Measurements from ENCODE around the gene MAPT. TPM values are rescaled to one million over a fixed set of nuclear protein-coding genes. Genes with fewer than 3 reads are reported as not detected.

MAPT gene
- total and polyA plus RNA-seq, 2 of the 4 experiments (the other 2 are of a cell fraction): 0.18 to 0.19 TPM

DNA sequence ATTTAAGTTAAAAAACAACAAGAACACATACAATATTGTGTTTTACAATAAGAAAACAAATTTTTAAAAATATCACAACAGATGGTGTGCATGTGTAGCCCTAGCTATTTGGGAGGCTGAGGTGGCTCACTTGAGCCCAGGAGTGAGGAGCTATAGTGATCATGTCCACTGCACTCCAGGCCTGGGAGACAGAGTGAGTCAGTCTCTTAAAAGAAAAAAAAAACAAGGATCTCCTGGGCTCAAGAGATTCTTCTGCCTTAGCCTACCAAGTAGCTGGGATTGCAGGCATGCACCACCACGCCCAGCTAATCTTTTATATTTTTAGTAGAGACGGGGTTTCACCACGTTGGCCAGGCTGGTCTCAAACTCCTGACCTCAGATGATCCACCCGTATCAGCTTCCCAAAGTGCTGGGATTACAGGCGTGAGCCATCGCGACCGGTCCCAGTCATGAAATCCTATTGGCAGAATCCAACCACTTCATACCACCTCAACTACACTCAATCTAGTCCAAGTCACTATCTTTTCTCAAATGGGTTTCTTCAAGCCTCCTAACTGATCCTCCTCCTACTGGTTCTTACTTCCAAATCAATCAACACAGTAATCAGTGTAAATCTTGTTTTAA is 159.7 kb downstream of the MAPT start:
- no peak overlapping the region for H3K56ac ChIP-seq (ENCODE audit: extremely low read depth, insufficient read depth, low read length)
- H4K91ac ChIP-seq (ENCODE audit: insufficient read depth, low read depth, low read length): no peak overlapping the region
- no peak overlapping the region for H2BK15ac ChIP-seq (ENCODE audit: low read depth, low read length)
- peaks cover 45% of the 10 kb centered on the region for H4K20me1 ChIP-seq (ENCODE audit: insufficient read depth, low read length)
- H3K36me3 ChIP-seq (ENCODE audit: control insufficient read depth, insufficient read depth, low read length): peaks cover 13% of the 10 kb centered on the region
- TF ChIP-seq BHLHE40 (IDR thresholded peaks at IDR 0.05; ENCODE audit: low read depth, low read length) (no peak), RFX5 (IDR thresholded peaks at IDR 0.05; ENCODE audit: low read depth, low read length) (no peak), CEBPB (IDR thresholded peaks at IDR 0.05; ENCODE audit: low read depth, low read length) (no peak), POLR2A (IDR thresholded peaks at IDR 0.05; ENCODE audit: low read depth, low read length) (no peak), SMC3 (IDR thresholded peaks at IDR 0.05; ENCODE audit: low read depth, low read length) (no peak), FOS (IDR thresholded peaks at IDR 0.05; ENCODE audit: low read depth, low read length) (no peak)
- TF ChIP-seq, protein P1, sequence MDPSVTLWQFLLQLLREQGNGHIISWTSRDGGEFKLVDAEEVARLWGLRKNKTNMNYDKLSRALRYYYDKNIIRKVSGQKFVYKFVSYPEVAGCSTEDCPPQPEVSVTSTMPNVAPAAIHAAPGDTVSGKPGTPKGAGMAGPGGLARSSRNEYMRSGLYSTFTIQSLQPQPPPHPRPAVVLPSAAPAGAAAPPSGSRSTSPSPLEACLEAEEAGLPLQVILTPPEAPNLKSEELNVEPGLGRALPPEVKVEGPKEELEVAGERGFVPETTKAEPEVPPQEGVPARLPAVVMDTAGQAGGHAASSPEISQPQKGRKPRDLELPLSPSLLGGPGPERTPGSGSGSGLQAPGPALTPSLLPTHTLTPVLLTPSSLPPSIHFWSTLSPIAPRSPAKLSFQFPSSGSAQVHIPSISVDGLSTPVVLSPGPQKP (IDR thresholded peaks at IDR 0.05; ENCODE audit: borderline replicate concordance, low read depth, low read length): no peak
- no peak overlapping the region for H3K27ac ChIP-seq (ENCODE audit: insufficient read depth, low read length)
- peaks cover 4% of the 10 kb centered on the region for H3K9me1 ChIP-seq (ENCODE audit: insufficient read depth, low read length)
- 100% methylated on average over 3 of the region's 8 CpGs; no CpG with 5 or more reads in 1 of the 2 experiments for WGBS, 2 experiments (ENCODE audit: extremely low coverage in 2 of 2, insufficient read length in 1 of 2)
- H2BK120ac ChIP-seq (ENCODE audit: low read depth, low read length): no peak overlapping the region
- H2AK5ac ChIP-seq (ENCODE audit: low read depth, low read length): no peak overlapping the region
- ATAC-seq (ENCODE audit: low read depth): peak; percentile 48; the same call in 1 of the 2 replicates
- in situ Hi-C loops (cut with MboI; ENCODE audit: low sequenced_read_pairs) (no loop called here), intact Hi-C loops (cut with micrococcal nuclease) (no loop called here), dilution Hi-C loops (cut with HindIII; ENCODE audit: low sequenced_read_pairs, unreplicated experiment) (no loop called here)
- no peak overlapping the region for H4K8ac ChIP-seq (ENCODE audit: low read depth in 2 of 2, low read length in 2 of 2)
- H3K4me2 ChIP-seq (ENCODE audit: low read depth, low read length): no peak overlapping the region
- H3K18ac ChIP-seq (ENCODE audit: low read depth, low read length): no peak overlapping the region
- H3K4me1 ChIP-seq (ENCODE audit: control insufficient read depth, insufficient read depth, low read length): peaks cover 4% of the 10 kb centered on the region; the same call in 1 of the 2 replicates
- H2BK5ac ChIP-seq (ENCODE audit: low read depth, low read length, poor library complexity, severe bottlenecking): peak overlapping the region; percentile 20
- H3K23ac ChIP-seq (ENCODE audit: low read depth, low read length): no peak overlapping the region
- peaks cover 28 to 72% of the 10 kb centered on the region in 2 experiments for H3K79me1 ChIP-seq (ENCODE audit: low read depth in 1 of 2, low read length in 2 of 2)
- H3K9ac ChIP-seq (ENCODE audit: low read depth, low read length): no peak overlapping the region
- DNase-seq: peak; percentile 47
- H2AK9ac ChIP-seq (replicated peaks; ENCODE audit: low read depth, low read length, poor library complexity): no peak overlapping the region
- no TSS peak for BruUV-seq (replicated peaks)
- no peak overlapping the region for H3K14ac ChIP-seq (replicated peaks; ENCODE audit: low read depth, low read length)
- no peak overlapping the region for H3K4me3 ChIP-seq (ENCODE audit: insufficient read depth, low read depth, low read length)
- no peak overlapping the region for H3K4ac ChIP-seq (ENCODE audit: low read depth, low read length)
- H2AFZ ChIP-seq (replicated peaks; ENCODE audit: low read length, poor library complexity): no peak overlapping the region
- H3K27me3 ChIP-seq (ENCODE audit: control insufficient read depth, insufficient read depth, low read length): no peaks in the 10 kb centered on the region
- no peak overlapping the region for H4K5ac ChIP-seq (ENCODE audit: low read depth, low read length)
- H3K9me3 ChIP-seq (ENCODE audit: control insufficient read depth, insufficient read depth, low read length): no peaks in the 10 kb centered on the region
- CTCF ChIA-PET: interaction anchor here (1.0 kb wide), 1 partner anchor 10 kb away, joined by 4 read pairs; no protein-coding TSS in a partner anchor
- POLR2A ChIA-PET (ENCODE audit: unreplicated experiment): interaction anchor here (0.6 kb wide), 1 partner anchor 106 kb away, joined by 4 read pairs; no protein-coding TSS in a partner anchor
- no peak overlapping the region for H2BK20ac ChIP-seq (ENCODE audit: low read depth, low read length)

Data from IMR-90 (cell line).